SK-N-MC (cell line): Measurements from ENCODE around the gene SDE2.
"Not testable (repeated sequence)": the region's sequence is repeated elsewhere in the genome, so short reads cannot be mapped to it uniquely, and the experiment has no call there.

ENCODE experiments used
- DNase-seq: peaks from one replicate; pipeline ENCODE4 v3.0.0-alpha.2; 2011; ENCODE audit warnings: low read depth, low spot score
- H3K27ac ChIP-seq: fragments of 200-600 bp; sonication (generic); 2 replicates; pipeline ENCODE4 v1.5.1; 2016; ENCODE audit warnings: mixed run types
- H3K36me3 ChIP-seq: fragments of 200-600 bp; sonication (generic); 2 replicates; pipeline ENCODE4 v1.6.1; 2017; ENCODE audit warnings: antibody characterized with exemption, low read length, mixed read lengths; ENCODE audit not compliant: insufficient read depth
- H3K4me3 ChIP-seq: fragments of 200-600 bp; sonication (generic); 2 replicates; pipeline ENCODE4 v1.5.1; 2016
- H3K9ac ChIP-seq: fragments of 200-600 bp; sonication (generic); 2 replicates; pipeline ENCODE4 v1.8.0; 2017; ENCODE audit warnings: mixed run types, mixed read lengths; ENCODE audit not compliant: insufficient read length
- H3K9me3 ChIP-seq: fragments of 200-600 bp; sonication (generic); 2 replicates; pipeline ENCODE4 v1.6.1; 2017; ENCODE audit warnings: low read depth, mild to moderate bottlenecking, antibody characterized with exemption, low read length, moderate library complexity, mixed read lengths
- EZH2 ChIP-seq: fragments of 200-600 bp; sonication (generic); IDR thresholded peaks from one replicate; pipeline ENCODE4 v1.6.1; 2017; ENCODE audit warnings: antibody characterized with exemption
- FOXP2 ChIP-seq: optimal IDR thresholded peaks from 2 replicates; pipeline ENCODE3; 2011; ENCODE audit warnings: mild to moderate bottlenecking, moderate library complexity; ENCODE audit not compliant: insufficient read depth; ENCODE audit errors: extremely low read length, control extremely low read depth
- POLR2AphosphoS5 ChIP-seq: IDR thresholded peaks from 2 replicates; pipeline ENCODE4 v1.6.1; 2012; ENCODE audit warnings: mild to moderate bottlenecking, low read depth, low read length, borderline replicate concordance

SDE2 gene

GRCh38 chr1:225974454-225974853, 24.7 kb downstream of the SDE2 start:
- Histone ChIP-seq H3K4me3 (no peak overlapping the region), H3K9ac (no peak overlapping the region), H3K9me3 (no peaks in the 10 kb centered on the region), H3K36me3 (peaks cover 1% of the 10 kb centered on the region), H3K27ac (no peak overlapping the region)
- TF ChIP-seq POLR2AphosphoS5 (no peak), EZH2 (no peak), FOXP2 (no peak)
- no peak for DNase-seq

GRCh38 chr1:225973158-225973557, 26.0 kb downstream of the SDE2 start:
- no peaks in the 10 kb centered on the region for H3K9me3 ChIP-seq
- H3K4me3 ChIP-seq, result no peak overlapping the region
- H3K27ac ChIP-seq, result no peak overlapping the region
- no peak overlapping the region for H3K9ac ChIP-seq
- TF ChIP-seq FOXP2 (no peak), POLR2AphosphoS5 (no peak), EZH2 (no peak)
- H3K36me3 ChIP-seq, result no peaks in the 10 kb centered on the region
- no peak for DNase-seq

GRCh38 chr1:225972344-225973152, 26.6 kb downstream of the SDE2 start:
- H3K9ac ChIP-seq, result no peak overlapping the region
- no peak overlapping the region for H3K27ac ChIP-seq
- no peaks in the 10 kb centered on the region for H3K36me3 ChIP-seq

GRCh38 chr1:225970592-225971157, 28.5 kb downstream of the SDE2 start:
- not testable (repeated sequence) for DNase-seq, H3K9ac ChIP-seq, H3K36me3 ChIP-seq, H3K9me3 ChIP-seq, H3K4me3 ChIP-seq, H3K27ac ChIP-seq

More at GRCh38 chr1:225972344-225973152, 26.6 kb downstream of the SDE2 start:
- DNase-seq, result no peak
- TF ChIP-seq FOXP2 (no peak), EZH2 (no peak), POLR2AphosphoS5 (no peak)
- H3K9me3 ChIP-seq, result no peaks in the 10 kb centered on the region
- H3K4me3 ChIP-seq, result no peak overlapping the region

- not testable (repeated sequence) for H3K9me3 ChIP-seq, DNase-seq, H3K36me3 ChIP-seq, H3K4me3 ChIP-seq, H3K9ac ChIP-seq, H3K27ac ChIP-seq
These were observed 29.4 kb downstream of the SDE2 start for GRCh38 chr1:225969751-225970150.

- TF ChIP-seq FOXP2 (no peak), POLR2AphosphoS5 (no peak), EZH2 (no peak)
- no peak overlapping the region for H3K9ac ChIP-seq
- no peak overlapping the region for H3K4me3 ChIP-seq
- no peak for DNase-seq
- no peaks in the 10 kb centered on the region for H3K36me3 ChIP-seq
- no peak overlapping the region for H3K27ac ChIP-seq
- H3K9me3 ChIP-seq, result no peaks in the 10 kb centered on the region
These were observed 33.9 kb downstream of the SDE2 start for GRCh38 chr1:225965231-225965630.

GRCh38 chr1:225963735-225964530, 35.2 kb downstream of the SDE2 start:
- Histone ChIP-seq H3K4me3 (no peak overlapping the region), H3K36me3 (no peaks in the 10 kb centered on the region), H3K9me3 (no peaks in the 10 kb centered on the region), H3K27ac (no peak overlapping the region), H3K9ac (no peak overlapping the region)
- no peak for TF ChIP-seq EZH2
- TF ChIP-seq FOXP2, result no peak
- TF ChIP-seq POLR2AphosphoS5, result no peak
- no peak for DNase-seq

- Histone ChIP-seq H3K9ac (no peak overlapping the region), H3K36me3 (no peaks in the 10 kb centered on the region), H3K27ac (no peak overlapping the region), H3K9me3 (no peaks in the 10 kb centered on the region), H3K4me3 (no peak overlapping the region)
- no peak for DNase-seq
- TF ChIP-seq POLR2AphosphoS5, result no peak
- TF ChIP-seq EZH2, result no peak
- no peak for TF ChIP-seq FOXP2
These were observed 36.6 kb downstream of the SDE2 start for GRCh38 chr1:225962440-225962975.
